Measurements from ENCODE around the gene TUBB. TPM values are rescaled to one million over a fixed set of nuclear protein-coding genes. Genes with fewer than 3 reads are reported as not detected.

The TUBB gene
- polyA plus RNA-seq, 1 of the 3 experiments (the other 2 are of a cell fraction), result 1,037 TPM

DNA sequence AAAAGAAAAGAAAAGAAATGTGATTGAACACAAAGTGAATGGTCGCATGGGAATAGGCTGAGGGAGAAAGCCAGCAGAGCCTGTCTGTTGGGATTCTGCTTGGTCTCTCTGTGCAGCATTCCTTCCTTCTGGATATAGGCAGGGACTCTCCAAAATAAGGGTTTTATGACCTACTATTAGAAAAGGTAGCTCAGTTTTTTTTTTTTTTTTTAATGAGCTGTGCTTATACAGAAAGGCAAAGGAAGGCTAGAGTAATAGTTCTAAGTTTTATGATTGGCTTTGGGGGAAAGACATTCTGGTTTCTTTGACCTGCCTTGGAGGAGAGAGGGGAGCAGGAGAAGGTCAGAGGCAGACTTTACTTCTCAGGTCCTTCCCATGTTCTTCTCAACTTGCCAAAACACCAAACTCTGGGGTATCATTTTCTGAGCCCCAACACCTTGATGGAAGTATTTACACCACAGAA, 43.0 kb downstream of the TUBB start:
- peaks cover 34% of the 10 kb centered on the region for H3F3A ChIP-seq (replicated peaks; ENCODE audit: insufficient read depth)
- ChIA-PET CTCF (interaction anchor here (0.9 to 2.0 kb wide), 2 partner anchors 8 to 65 kb away, joined by 3 to 5 read pairs; no protein-coding TSS in a partner anchor), POLR2A (no interaction called here)
- 100% methylated on average over 1 of the region's 1 CpG for WGBS (ENCODE audit: low lambda C conversion rate)
- H3K4me2 ChIP-seq, result no peak overlapping the region; the same call in 1 of the 2 replicates
- H3K4me1 ChIP-seq (ENCODE audit: control insufficient read depth in 1 of 2, insufficient read depth in 2 of 2, low read depth in 1 of 2, low read length in 1 of 2), result peaks cover 14 to 24% of the 10 kb centered on the region in 2 experiments; a peak in 3 of 4 replicates
- H3K9me2 ChIP-seq, result no peaks in the 10 kb centered on the region
- H3K79me2 ChIP-seq (ENCODE audit: insufficient read depth), result no peaks in the 10 kb centered on the region
- TF ChIP-seq CHD2 (IDR thresholded peaks at IDR 0.05; ENCODE audit: low read length, partially characterized antibody), result no peak
- TF ChIP-seq JUND (IDR thresholded peaks at IDR 0.05), result no peak
- TF ChIP-seq SIN3A (IDR thresholded peaks at IDR 0.05; ENCODE audit: borderline replicate concordance, low read depth, low read length), result no peak
- TF ChIP-seq, protein P1, sequence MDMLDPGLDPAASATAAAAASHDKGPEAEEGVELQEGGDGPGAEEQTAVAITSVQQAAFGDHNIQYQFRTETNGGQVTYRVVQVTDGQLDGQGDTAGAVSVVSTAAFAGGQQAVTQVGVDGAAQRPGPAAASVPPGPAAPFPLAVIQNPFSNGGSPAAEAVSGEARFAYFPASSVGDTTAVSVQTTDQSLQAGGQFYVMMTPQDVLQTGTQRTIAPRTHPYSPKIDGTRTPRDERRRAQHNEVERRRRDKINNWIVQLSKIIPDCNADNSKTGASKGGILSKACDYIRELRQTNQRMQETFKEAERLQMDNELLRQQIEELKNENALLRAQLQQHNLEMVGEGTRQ (IDR thresholded peaks at IDR 0.05; ENCODE audit: borderline replicate concordance, low read depth, low read length), result no peak
- TF ChIP-seq TEAD4 (IDR thresholded peaks at IDR 0.05; ENCODE audit: borderline replicate concordance, insufficient read depth), result no peak
- TF ChIP-seq SMC3 (IDR thresholded peaks at IDR 0.05; ENCODE audit: low read depth, low read length), result no peak
- no peak for TF ChIP-seq TAF1 (IDR thresholded peaks at IDR 0.05; ENCODE audit: borderline replicate concordance, low read depth, low read length)
- no peak for TF ChIP-seq ZBTB33 (IDR thresholded peaks at IDR 0.05; ENCODE audit: borderline replicate concordance, low read depth)
- no peak for TF ChIP-seq MAX (IDR thresholded peaks at IDR 0.05; ENCODE audit: low read depth)
- no peak for TF ChIP-seq REST (IDR thresholded peaks at IDR 0.05; ENCODE audit: low read depth, low read length)
- TF ChIP-seq FOXJ3 (CRISPR knock-in tag; IDR thresholded peaks at IDR 0.05), result no peak
- no peaks in the 10 kb centered on the region for H3K36me3 ChIP-seq (replicated peaks in 1 of 2; ENCODE audit: control insufficient read depth in 1 of 2, insufficient read depth in 2 of 2, low read length in 1 of 2)
- peak overlapping the region; percentile 80 to 85 for H3K27ac ChIP-seq (ENCODE audit: low read depth in 2 of 2, low read length in 1 of 2)
- peak overlapping the region; percentile 75; the same call in 1 of the 2 replicates for H2AFZ ChIP-seq (ENCODE audit: low read depth)
- H3K27me3 ChIP-seq (ENCODE audit: insufficient read depth), result no peaks in the 10 kb centered on the region
- no peaks in the 10 kb centered on the region for H3K9me3 ChIP-seq
- no peak overlapping the region for H3K4me3 ChIP-seq (ENCODE audit: low read depth in 2 of 2, low read length in 1 of 2)
- no peaks in the 10 kb centered on the region for H4K20me1 ChIP-seq (ENCODE audit: insufficient read depth)
- H3K9ac ChIP-seq, result 0 out of 2 replicates have a peak overlapping the region, but pooled peaks have one; percentile 53
- no peak for DNase-seq
